Medulla oblongata (tissue), 1 donor: ENCODE results near the gene CTPS2.

Source experiments
- DNase-seq: peaks from one replicate; pipeline ENCODE4 v3.0.0-alpha.2; 2015; ENCODE audit errors: extremely low spot score

CTPS2 gene

DNA sequence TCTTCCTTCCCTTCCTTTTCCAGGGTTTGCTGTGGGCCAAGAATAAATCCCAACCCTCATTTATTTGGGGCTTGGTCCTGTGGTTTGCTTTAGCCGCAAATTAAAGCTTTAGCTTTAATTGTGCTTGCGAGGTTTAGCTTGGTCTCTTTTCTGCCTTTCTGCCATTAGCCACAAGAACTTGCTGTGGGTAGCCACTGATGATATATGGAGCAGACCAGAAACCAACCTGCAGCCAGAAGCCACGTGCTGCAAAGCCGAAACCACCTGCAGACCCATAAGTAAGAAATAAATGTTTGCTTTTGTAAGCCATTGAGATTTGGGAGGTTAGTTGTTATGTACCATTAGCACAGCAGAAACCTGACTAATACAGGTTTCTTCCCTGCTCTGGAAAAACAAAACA is 152.3 kb downstream of the CTPS2 start:
- DNase-seq = no peak

DNA sequence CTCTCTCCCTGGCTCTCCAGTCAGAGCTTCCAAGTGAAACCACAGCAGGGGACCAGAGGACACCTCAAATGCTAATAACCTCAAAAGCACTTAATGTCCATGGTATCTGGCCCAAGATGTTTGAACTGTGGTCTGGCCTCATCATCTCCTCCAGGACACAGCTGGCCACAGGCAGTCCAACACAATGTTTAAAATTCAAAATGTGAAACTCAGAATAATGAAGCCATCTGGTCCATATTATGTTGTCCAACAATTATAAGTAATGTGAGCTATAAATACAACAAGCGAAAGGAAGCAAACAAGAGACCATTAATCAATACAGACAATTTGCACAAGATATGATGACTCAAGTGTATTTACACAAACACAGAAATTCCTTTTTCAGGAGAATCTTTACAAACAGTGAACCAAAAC is 153.3 kb downstream of the CTPS2 start:
- DNase-seq = no peak

DNA sequence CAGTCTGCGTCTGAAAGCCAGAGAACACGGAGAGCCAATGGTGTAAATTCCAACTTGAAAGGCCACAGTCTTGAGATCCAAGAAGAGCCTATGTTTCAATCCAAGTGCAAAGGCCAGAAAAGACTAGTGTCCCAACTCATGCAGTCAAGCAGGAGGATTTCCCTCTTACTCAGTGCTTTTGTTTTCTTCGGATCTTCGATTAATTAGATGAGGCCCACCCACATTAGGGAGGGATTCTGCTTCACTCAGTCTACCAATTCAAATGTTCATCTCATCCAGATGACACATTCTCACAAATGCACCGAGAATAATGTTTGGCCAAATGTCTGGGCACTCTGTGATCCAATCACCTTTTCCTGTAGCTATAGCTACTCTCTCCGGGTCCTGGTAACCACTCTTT is 154.0 kb downstream of the CTPS2 start:
- DNase-seq = no peak

DNA sequence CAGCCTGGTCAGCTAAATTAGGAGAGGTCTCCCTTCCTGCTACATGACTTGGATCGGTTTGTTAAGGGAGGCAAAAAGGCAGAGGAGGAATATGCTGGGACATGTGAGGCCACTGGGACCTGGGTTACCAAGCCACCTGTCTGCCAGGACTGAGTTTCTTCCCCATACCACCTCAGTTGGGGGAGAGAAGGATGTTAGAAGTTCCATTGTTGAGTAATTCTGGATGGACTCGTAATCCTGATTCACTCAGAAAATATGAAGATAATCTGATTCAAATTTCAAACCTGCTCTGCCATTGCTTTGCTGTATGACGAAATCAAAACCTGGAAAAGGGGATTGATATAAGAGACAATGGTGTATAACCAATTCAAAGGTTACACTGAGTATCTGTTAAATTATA is 159.9 kb downstream of the CTPS2 start:
- DNase-seq = no peak

DNA sequence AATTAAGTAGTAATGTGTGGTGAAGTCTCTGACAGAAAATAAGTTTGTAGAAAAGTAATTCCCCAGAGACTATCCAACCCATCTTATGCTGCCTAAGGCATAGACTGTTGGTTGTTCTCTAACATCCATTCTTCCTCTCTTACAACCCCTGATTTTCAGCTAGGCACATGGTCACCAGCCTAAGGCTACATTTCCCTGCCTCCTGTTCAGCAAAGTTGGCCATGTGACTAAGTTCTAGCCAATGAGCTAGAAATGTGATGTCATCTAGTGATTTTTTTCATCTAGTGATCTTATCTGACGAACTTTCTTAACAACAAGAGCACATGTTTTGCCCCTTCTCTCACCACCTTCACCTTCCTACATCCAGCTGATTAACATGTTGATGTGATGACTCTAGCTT is 164.8 kb downstream of the CTPS2 start:
- no peak for DNase-seq

DNA sequence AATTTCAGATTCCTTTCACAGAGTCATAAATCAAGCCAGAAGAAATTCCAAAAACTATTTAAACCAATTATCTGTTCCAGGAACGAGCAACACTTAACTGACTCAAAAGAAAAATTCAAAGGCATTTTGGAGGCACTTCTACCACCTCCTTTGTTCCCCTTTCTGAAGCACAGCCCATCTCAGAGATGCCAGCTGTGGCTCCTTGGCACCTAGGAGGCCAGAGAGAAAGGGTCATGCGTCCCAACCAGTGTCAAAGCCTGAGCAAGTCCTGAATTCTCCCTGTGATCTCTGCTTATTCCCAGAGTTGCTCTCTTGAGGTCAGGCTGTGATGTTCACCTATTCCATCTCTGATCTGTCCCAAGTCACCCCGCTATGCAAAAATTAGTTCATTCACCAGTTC is 167.5 kb downstream of the CTPS2 start:
- DNase-seq = no peak
